ENCODE measurements around the gene PNKP. TPM values are rescaled to one million over a fixed set of nuclear protein-coding genes. Genes with fewer than 3 reads are reported as not detected.

Gene PNKP
- total RNA-seq, 2 donors from 2014 or later: 29.2 to 32.5 TPM

- no peak for DNase-seq (ENCODE audit: low spot score)
- Histone ChIP-seq H3K27me3 (no peaks in the 10 kb centered on the region), H3K27ac (no peak overlapping the region), H3K4me3 (no peak overlapping the region), H3K9me3 (no peaks in the 10 kb centered on the region), H3K36me3 (peaks cover 51% of the 10 kb centered on the region), H3K4me1 (peaks cover 0 to 14% of the 10 kb centered on the region in 2 donors)
- no peak for TF ChIP-seq CTCF (IDR thresholded peaks at IDR 0.05)
Observed at GRCh38 chr19:49882643-49883042, 15.3 kb upstream of the PNKP start.

- H3K36me3 ChIP-seq: peaks cover 51% of the 10 kb centered on the region
Observed at GRCh38 chr19:49881672-49882394, 14.5 kb upstream of the PNKP start.

GRCh38 chr19:49881186-49881585, 13.8 kb upstream of the PNKP start:
- no peak for DNase-seq (ENCODE audit: low spot score)
- H3K9me3 ChIP-seq: no peaks in the 10 kb centered on the region
- no peak for TF ChIP-seq CTCF (IDR thresholded peaks at IDR 0.05)

More at GRCh38 chr19:49881672-49882394, 14.5 kb upstream of the PNKP start:
- Histone ChIP-seq H3K9me3 (no peaks in the 10 kb centered on the region), H3K27me3 (no peaks in the 10 kb centered on the region), H3K27ac (no peak overlapping the region), H3K4me3 (no peak overlapping the region), H3K4me1 (peaks cover 0 to 14% of the 10 kb centered on the region in 2 donors)
- no peak for TF ChIP-seq CTCF (IDR thresholded peaks at IDR 0.05)
- DNase-seq (ENCODE audit: low spot score): no peak

GRCh38 chr19:49880162-49880869, 12.9 kb upstream of the PNKP start:
- H3K27ac ChIP-seq: no peak overlapping the region
- peaks cover 0 to 19% of the 10 kb centered on the region in 2 donors for H3K4me1 ChIP-seq
- no peaks in the 10 kb centered on the region for H3K27me3 ChIP-seq
- no peak for DNase-seq (ENCODE audit: low spot score)
- no peak overlapping the region for H3K4me3 ChIP-seq
- H3K36me3 ChIP-seq: peaks cover 51% of the 10 kb centered on the region
- TF ChIP-seq CTCF (IDR thresholded peaks at IDR 0.05): no peak
- H3K9me3 ChIP-seq: no peaks in the 10 kb centered on the region

More at GRCh38 chr19:49881186-49881585, 13.8 kb upstream of the PNKP start:
- H3K36me3 ChIP-seq: peaks cover 51% of the 10 kb centered on the region
- peaks cover 0 to 14% of the 10 kb centered on the region in 2 donors for H3K4me1 ChIP-seq
- H3K27me3 ChIP-seq: no peaks in the 10 kb centered on the region
- H3K27ac ChIP-seq: no peak overlapping the region
- H3K4me3 ChIP-seq: no peak overlapping the region

GRCh38 chr19:49879243-49879963, 12.0 kb upstream of the PNKP start:
- Histone ChIP-seq H3K9me3 (no peaks in the 10 kb centered on the region), H3K36me3 (peaks cover 43% of the 10 kb centered on the region), H3K27ac (no peak overlapping the region), H3K27me3 (no peaks in the 10 kb centered on the region), H3K4me3 (no peak overlapping the region), H3K4me1 (peaks cover 0 to 28% of the 10 kb centered on the region in 2 donors)
- TF ChIP-seq CTCF (IDR thresholded peaks at IDR 0.05): no peak
- no peak for DNase-seq (ENCODE audit: low spot score)

Data from right atrium auricular region (tissue), 2 donors.